Esophagus muscularis mucosa (tissue), 4 donors: ENCODE results near the gene FBXO10. TPM values are rescaled to one million over a fixed set of nuclear protein-coding genes. Genes with fewer than 3 reads are reported as not detected.
"Not testable (repeated sequence)": the region's sequence is repeated elsewhere in the genome, so short reads cannot be mapped to it uniquely, and the experiment has no call there.

Experiments
- DNase-seq: peaks from one replicate; pipeline ENCODE4 v3.0.0-alpha.2; 2017; ENCODE audit errors: extremely low spot score
- H3K27ac ChIP-seq, 4 donors: fragments of 200-600 bp; sonication (generic); replicated peaks in 1 of 4; 1 replicate in 3 of 4; 2 replicates in 1 of 4; pipeline ENCODE4 v1.5.1; 2016 to 2019; ENCODE audit warnings: mild to moderate bottlenecking in 1 of 4
- H3K27me3 ChIP-seq, 4 donors: fragments of 200-600 bp; sonication (generic); one replicate each; pipeline versions ENCODE4 v1.5.1 to v1.6.0; 2016 to 2019
- H3K36me3 ChIP-seq, 4 donors: fragments of 200-600 bp; sonication (generic); one replicate each; pipeline ENCODE4 v1.5.1; 2016 to 2019
- H3K4me1 ChIP-seq, 4 donors: fragments of 200-600 bp; sonication (generic); one replicate each; pipeline ENCODE4 v1.5.1; 2016 to 2019
- H3K4me3 ChIP-seq, 4 donors: fragments of 200-600 bp; sonication (generic); 1 replicate in 2 of 4; 2 replicates in 2 of 4; pipeline ENCODE4 v1.5.1; 2016 to 2019; ENCODE audit warnings: mild to moderate bottlenecking in 4 of 4, moderate library complexity in 1 of 4
- H3K9me3 ChIP-seq, 4 donors: fragments of 200-600 bp; sonication (generic); 1 replicate in 3 of 4; 2 replicates in 1 of 4; pipeline ENCODE4 v1.5.1; 2016 to 2019
- CTCF ChIP-seq, 3 experiments: fragments of 200-600 bp in 2 of 3; fragments of 450-650 bp in 1 of 3; sonication (generic) in 2 of 3; IDR thresholded peaks; one replicate each; pipeline ENCODE4 v1.5.1; 2017 to 2019; ENCODE audit warnings: antibody characterized with exemption in 3 of 3, mild to moderate bottlenecking in 2 of 3, moderate library complexity in 1 of 3
- EP300 ChIP-seq: sonication (generic); formaldehyde crosslinking; IDR thresholded peaks from one replicate; pipeline ENCODE4 v1.6.1; 2017; ENCODE audit warnings: antibody characterized with exemption
- POLR2A ChIP-seq: fragments of 450-650 bp; IDR thresholded peaks from one replicate; pipeline ENCODE4 v1.6.1; 2017; ENCODE audit warnings: antibody characterized with exemption, moderate library complexity, mild to moderate bottlenecking, low read depth
- POLR2AphosphoS5 ChIP-seq, 2 donors: sonication (generic); formaldehyde crosslinking; IDR thresholded peaks; one replicate each; pipeline ENCODE4 v1.6.1; 2017; ENCODE audit warnings: antibody characterized with exemption in 2 of 2
- WGBS: methylation state at CpG from one replicate; pipeline ENCODE4 v1.1.5; 2018; 5-methylcytosine and 5-hydroxymethylcytosine counted together
- intact Hi-C: fragments of 100-400 bp; cut with DNase I; formaldehyde crosslinking; loops from one replicate; pipeline ENCODE4 v1.15.1; 2023
- total RNA-seq, 4 donors: library from RNA; depleted of rRNA; stranded (reverse); fragments of >200 nt; gene quantifications; one replicate each; pipeline versions ENCODE4 v1.1.0 to v1.2.1, GENCODE V29; 2016

Gene FBXO10
- total RNA-seq, 4 donors from 2014 or later, result 5.5 to 11.2 (median 9.0) TPM

GRCh38 chr9:37609735-37610397 is 33.7 kb upstream of the FBXO10 start:
- Histone ChIP-seq H3K4me1 (no peaks in the 10 kb centered on the region), H3K9me3 (no peaks in the 10 kb centered on the region), H3K27ac (no peak overlapping the region), H3K27me3 (no peaks in the 10 kb centered on the region), H3K36me3 (no peaks in the 10 kb centered on the region), H3K4me3 (no peak overlapping the region)
- intact Hi-C loops, result no loop called here
- TF ChIP-seq EP300, result no peak
- no peak for TF ChIP-seq CTCF (IDR thresholded peaks at IDR 0.05)
- TF ChIP-seq POLR2AphosphoS5 (IDR thresholded peaks at IDR 0.05), result no peak
- WGBS, result 70% methylated on average over 6 of the region's 6 CpGs
- no peak for DNase-seq

DNA sequence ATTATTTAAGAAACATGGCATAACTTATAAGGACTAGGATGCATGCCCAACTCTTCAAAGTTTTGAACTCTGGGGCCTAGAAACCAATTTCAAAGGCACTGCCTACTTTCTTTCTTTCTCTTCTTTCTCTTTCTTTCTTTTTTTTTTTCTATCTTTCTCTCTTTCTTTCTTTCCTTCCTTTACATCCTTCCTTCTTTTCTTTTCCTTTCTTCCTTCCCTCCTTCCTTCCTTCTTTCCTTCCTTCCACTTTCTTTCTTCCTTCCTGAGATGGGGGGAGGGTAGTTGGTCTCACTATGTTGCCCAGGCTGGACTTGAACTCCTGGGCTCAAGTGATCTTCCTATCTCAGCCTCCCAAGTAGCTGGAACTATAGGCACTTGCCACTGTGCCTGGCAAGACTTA is 32.1 kb upstream of the FBXO10 start:
- no peak for TF ChIP-seq POLR2AphosphoS5 (IDR thresholded peaks at IDR 0.05)
- no peak for TF ChIP-seq POLR2A
- TF ChIP-seq EP300, result no peak
- no peak for TF ChIP-seq CTCF (IDR thresholded peaks at IDR 0.05)
- no peak overlapping the region for H3K27ac ChIP-seq
- no peak for DNase-seq
- no peaks in the 10 kb centered on the region for H3K36me3 ChIP-seq
- peaks cover 0 to 1% (median 0%) of the 10 kb centered on the region in 4 donors for H3K4me1 ChIP-seq
- H3K9me3 ChIP-seq, result no peaks in the 10 kb centered on the region
- no peaks in the 10 kb centered on the region for H3K27me3 ChIP-seq
- intact Hi-C loops, result no loop called here
- H3K4me3 ChIP-seq, result no peak overlapping the region

DNA sequence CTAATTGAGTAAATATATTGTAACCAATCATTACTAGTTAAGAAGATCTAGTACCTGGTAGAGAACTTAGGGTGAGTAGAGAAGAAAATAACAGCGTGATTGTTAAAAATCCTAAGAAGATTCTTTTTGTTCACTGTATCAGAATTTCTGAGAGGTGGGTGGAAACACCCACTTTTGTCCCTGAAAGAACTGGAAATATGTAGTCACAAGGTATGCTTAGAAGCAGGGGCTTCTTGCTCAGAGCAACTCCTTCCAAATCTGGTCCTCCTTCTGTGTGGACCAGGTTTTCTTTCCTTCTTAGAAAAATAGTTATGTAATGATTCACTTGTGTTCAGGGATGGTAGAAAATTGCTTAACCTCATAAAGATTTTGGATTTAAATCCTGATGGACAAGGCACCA is 28.1 kb upstream of the FBXO10 start:
- Histone ChIP-seq H3K4me3 (no peak overlapping the region), H3K27ac (no peak overlapping the region), H3K36me3 (no peaks in the 10 kb centered on the region), H3K4me1 (peaks cover 0 to 12% (median 2%) of the 10 kb centered on the region in 4 donors), H3K27me3 (peaks cover 0 to 9% (median 0%) of the 10 kb centered on the region in 4 donors), H3K9me3 (no peaks in the 10 kb centered on the region)
- TF ChIP-seq POLR2AphosphoS5 (IDR thresholded peaks at IDR 0.05), result no peak
- TF ChIP-seq EP300, result no peak
- TF ChIP-seq POLR2A, result no peak
- no peak for TF ChIP-seq CTCF (IDR thresholded peaks at IDR 0.05)
- intact Hi-C loops, result no loop called here
- DNase-seq, result no peak
- 91% methylated on average over 1 of the region's 1 CpG for WGBS

GRCh38 chr9:37602817-37603216 is 26.6 kb upstream of the FBXO10 start:
- no peak overlapping the region for H3K4me3 ChIP-seq
- intact Hi-C loops, result no loop called here
- no peaks in the 10 kb centered on the region for H3K9me3 ChIP-seq
- WGBS, result 71% methylated on average over 5 of the region's 5 CpGs
- TF ChIP-seq EP300 (no peak), POLR2A (no peak), CTCF (IDR thresholded peaks at IDR 0.05) (no peak), POLR2AphosphoS5 (IDR thresholded peaks at IDR 0.05) (no peak)
- peaks cover 0 to 12% (median 2%) of the 10 kb centered on the region in 4 donors for H3K4me1 ChIP-seq
- no peaks in the 10 kb centered on the region for H3K36me3 ChIP-seq
- no peak overlapping the region for H3K27ac ChIP-seq
- DNase-seq, result no peak
- peaks cover 0 to 10% (median 0%) of the 10 kb centered on the region in 4 donors for H3K27me3 ChIP-seq

- Histone ChIP-seq H3K4me1 (peaks cover 0 to 12% (median 2%) of the 10 kb centered on the region in 4 donors), H3K27me3 (peaks cover 0 to 16% (median 0%) of the 10 kb centered on the region in 4 donors)
- DNase-seq, H3K27ac ChIP-seq, H3K4me3 ChIP-seq, intact Hi-C loops, H3K9me3 ChIP-seq, H3K36me3 ChIP-seq: not testable (repeated sequence)
- 92% methylated on average over 4 of the region's 4 CpGs for WGBS
Measured at GRCh38 chr9:37602061-37602460, 25.9 kb upstream of the FBXO10 start.
